ENCODE data around the gene PCNA. TPM values are rescaled to one million over a fixed set of nuclear protein-coding genes. Genes with fewer than 3 reads are reported as not detected.
"Not testable (repeated sequence)": the region's sequence is repeated elsewhere in the genome, so short reads cannot be mapped to it uniquely, and the experiment has no call there.

PCNA gene
- total RNA-seq, 2 donors from 2014 or later, result 25.3 to 25.4 TPM

DNA sequence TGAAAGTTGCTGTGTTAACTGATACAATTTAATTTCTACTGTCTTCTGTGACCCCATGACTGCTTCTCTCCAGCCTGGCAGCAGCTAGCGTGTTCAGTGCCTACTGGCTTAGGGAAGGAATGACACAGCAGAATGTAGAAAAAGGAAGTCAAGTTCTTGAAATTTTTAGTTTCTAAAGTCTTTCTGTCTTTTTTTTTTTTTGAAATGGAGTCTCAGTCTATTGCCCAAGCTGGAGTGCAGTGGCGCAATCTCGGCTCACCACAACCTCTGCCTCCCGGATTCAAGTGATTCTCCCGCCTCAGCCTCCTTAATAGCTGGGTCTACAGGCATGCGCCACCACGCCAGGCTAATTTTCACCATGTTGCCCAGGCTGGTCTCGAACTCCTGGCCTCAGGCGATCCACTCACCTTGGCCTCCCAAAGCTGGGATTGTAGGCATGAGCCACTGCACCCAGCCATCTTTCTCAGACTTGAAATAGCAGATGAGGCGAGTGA lies 39.3 kb downstream of the PCNA start:
- peak; percentile 83 for DNase-seq (ENCODE audit: low spot score)
- no peaks in the 10 kb centered on the region for H3K9me3 ChIP-seq
- no peaks in the 10 kb centered on the region for H3K36me3 ChIP-seq
- peak overlapping the region in 1 of 2 donors; percentile 51 for H3K27ac ChIP-seq
- TF ChIP-seq, protein P1, sequence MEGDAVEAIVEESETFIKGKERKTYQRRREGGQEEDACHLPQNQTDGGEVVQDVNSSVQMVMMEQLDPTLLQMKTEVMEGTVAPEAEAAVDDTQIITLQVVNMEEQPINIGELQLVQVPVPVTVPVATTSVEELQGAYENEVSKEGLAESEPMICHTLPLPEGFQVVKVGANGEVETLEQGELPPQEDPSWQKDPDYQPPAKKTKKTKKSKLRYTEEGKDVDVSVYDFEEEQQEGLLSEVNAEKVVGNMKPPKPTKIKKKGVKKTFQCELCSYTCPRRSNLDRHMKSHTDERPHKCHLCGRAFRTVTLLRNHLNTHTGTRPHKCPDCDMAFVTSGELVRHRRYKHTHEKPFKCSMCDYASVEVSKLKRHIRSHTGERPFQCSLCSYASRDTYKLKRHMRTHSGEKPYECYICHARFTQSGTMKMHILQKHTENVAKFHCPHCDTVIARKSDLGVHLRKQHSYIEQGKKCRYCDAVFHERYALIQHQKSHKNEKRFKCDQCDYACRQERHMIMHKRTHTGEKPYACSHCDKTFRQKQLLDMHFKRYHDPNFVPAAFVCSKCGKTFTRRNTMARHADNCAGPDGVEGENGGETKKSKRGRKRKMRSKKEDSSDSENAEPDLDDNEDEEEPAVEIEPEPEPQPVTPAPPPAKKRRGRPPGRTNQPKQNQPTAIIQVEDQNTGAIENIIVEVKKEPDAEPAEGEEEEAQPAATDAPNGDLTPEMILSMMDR (IDR thresholded peaks at IDR 0.05), result no peak
- H3K4me1 ChIP-seq, result peaks cover 0 to 21% of the 10 kb centered on the region in 2 donors
- no peak overlapping the region for H3K4me3 ChIP-seq
- H3K27me3 ChIP-seq, result no peaks in the 10 kb centered on the region

DNA sequence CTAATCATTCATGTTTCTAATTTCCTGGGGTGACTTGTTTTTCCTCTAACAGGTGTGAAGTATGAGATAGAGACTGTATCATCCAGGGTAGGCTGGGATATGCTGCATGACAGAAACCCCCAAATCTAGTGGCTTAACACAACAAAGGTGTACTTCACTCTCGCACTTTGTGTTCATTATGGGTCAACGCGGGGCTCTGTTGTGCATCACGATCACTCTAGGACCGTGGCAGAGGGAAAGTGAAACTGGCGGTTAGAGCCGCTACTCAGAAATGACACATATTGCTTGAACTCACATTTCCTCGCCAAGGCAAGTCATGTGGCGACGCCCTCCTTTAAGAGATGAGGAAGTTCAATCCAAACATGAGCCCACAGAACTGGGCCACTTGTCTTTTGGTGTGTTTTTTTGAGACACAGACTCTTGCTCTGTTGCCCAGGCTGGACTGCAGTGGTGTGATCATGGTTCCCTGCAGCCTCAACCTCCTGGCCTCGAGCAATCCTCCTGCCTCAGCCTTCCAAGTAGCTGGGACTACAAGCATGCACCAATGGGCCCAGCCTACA lies 41.3 kb downstream of the PCNA start:
- TF ChIP-seq, protein P1 (IDR thresholded peaks at IDR 0.05), result no peak

DNA sequence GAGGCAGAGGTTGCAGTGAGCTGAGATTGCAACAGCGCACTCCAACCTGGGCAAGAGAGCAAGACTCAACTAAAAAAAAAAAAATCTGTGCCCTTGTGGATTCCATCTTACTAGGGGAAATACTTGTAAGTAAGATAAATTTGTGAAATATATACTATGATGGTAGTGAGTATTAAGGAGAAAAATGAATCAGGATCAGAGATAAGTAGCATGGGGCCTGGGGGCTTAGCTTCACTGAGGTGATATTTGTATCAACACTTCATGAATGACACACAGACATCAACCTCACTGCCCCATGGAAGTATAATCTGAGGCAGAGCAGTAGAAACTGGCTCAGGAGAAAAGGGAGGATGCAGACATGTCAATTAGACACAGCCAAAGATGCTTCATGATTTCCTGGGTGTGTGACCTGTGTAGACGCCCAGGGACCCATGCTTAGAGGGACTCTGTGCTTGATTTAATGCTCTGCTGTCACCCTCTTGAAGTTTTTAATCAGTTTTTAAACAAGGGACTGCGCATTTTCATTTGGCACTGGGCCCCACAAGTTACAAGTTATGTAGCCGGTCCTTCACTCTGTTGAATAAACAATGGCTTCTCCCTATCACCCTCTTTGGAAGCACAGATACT lies 41.9 kb downstream of the PCNA start:
- no peaks in the 10 kb centered on the region for H3K27me3 ChIP-seq
- peak overlapping the region; percentile 70 to 74 for H3K27ac ChIP-seq
- H3K36me3 ChIP-seq, result no peaks in the 10 kb centered on the region
- no peak for DNase-seq (ENCODE audit: low spot score)
- peaks cover 0 to 30% of the 10 kb centered on the region in 2 donors for H3K4me1 ChIP-seq
- no peaks in the 10 kb centered on the region for H3K9me3 ChIP-seq
- TF ChIP-seq, protein P1 (IDR thresholded peaks at IDR 0.05), result no peak
- peak overlapping the region; percentile 20 to 35 for H3K4me3 ChIP-seq

More for the DNA sequence above, 41.3 kb downstream of the PCNA start:
- H3K4me1 ChIP-seq, result peaks cover 0 to 24% of the 10 kb centered on the region in 2 donors
- H3K27ac ChIP-seq, result peak overlapping the region; percentile 70 to 74
- no peaks in the 10 kb centered on the region for H3K9me3 ChIP-seq
- peak overlapping the region; percentile 20 to 35 for H3K4me3 ChIP-seq
- no peaks in the 10 kb centered on the region for H3K36me3 ChIP-seq
- H3K27me3 ChIP-seq, result no peaks in the 10 kb centered on the region
- peak; percentile 81 for DNase-seq (ENCODE audit: low spot score)

DNA sequence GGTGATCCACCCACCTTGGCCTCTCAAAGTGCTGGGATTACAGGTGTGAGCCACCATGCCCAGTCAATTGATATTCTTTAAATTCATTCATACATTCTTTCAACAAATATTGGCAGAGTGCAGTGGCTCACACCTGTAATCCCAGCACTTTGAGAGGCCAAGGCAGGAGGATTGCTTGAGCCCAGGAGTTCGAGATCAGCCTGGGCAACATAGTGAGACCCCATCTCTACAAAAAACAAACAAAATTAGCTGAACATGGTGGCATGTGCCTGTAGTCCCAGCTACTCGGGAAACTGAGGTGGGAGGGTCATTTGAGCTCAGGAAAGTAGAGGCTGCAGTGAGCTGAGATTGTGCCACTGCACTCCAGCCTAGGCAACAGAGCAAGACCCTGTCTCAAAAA lies 42.8 kb downstream of the PCNA start:
- H3K36me3 ChIP-seq; H3K4me3 ChIP-seq; H3K27ac ChIP-seq; H3K9me3 ChIP-seq; H3K27me3 ChIP-seq; DNase-seq (ENCODE audit: low spot score): not testable (repeated sequence)
- H3K4me1 ChIP-seq, result peaks cover 0 to 32% of the 10 kb centered on the region in 2 donors

DNA sequence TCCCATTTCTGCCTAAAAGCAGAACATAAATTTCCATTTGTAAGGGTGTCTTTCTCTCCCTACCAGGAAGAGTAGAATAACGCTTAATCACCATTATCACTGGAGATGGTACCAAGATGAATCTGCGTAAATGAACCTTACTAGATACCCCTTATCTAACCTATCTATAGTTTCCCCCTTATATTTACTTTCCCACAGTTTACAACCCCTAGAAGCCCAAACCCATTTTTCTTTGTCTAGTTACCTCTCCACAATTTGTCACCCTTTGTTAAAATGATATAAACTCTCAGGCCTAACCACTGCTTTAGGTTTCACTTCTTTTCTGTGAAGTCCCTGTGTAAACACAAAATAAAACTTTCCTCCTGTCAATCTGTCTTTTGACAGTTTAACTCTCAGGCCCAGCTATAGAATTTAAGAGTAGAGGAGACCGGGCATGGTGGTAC lies 45.5 kb downstream of the PCNA start:
- H3K36me3 ChIP-seq, result no peaks in the 10 kb centered on the region
- H3K9me3 ChIP-seq, result no peaks in the 10 kb centered on the region
- peak overlapping the region in 1 of 2 donors; percentile 62 for H3K27ac ChIP-seq
- DNase-seq (ENCODE audit: low spot score), result no peak
- peaks cover 0 to 23% of the 10 kb centered on the region in 2 donors for H3K4me1 ChIP-seq
- TF ChIP-seq, protein P1 (IDR thresholded peaks at IDR 0.05), result no peak
- H3K27me3 ChIP-seq, result no peaks in the 10 kb centered on the region
- no peak overlapping the region for H3K4me3 ChIP-seq

DNA sequence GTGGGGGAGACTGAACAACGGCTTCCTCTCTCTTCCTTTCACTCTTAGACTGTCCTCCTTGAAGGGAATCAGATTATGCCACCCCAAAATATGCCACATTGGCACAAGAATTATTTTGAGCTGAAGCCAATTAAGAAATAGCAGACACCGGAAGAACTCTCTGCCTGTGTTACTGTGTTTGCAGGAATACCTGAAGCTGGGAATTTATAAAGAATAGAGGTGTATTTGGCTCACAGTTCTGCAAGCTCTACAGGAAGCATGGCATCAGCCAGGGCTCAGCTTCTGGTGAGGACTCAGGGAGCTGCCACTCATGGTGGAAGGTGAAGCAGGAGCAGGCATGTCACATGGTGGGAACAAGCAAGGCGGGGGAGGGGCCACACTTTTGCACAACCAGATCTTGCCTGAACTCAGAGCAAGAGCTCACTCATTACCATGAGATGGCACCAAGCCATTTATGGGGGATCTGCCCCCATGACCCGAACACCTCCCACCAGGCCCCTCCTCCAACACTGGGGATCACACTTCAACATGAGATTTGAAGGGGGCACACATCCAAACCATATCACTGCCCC lies 46.0 kb downstream of the PCNA start:
- H3K9me3 ChIP-seq, result no peaks in the 10 kb centered on the region
- H3K4me3 ChIP-seq, result no peak overlapping the region
- H3K27me3 ChIP-seq, result no peaks in the 10 kb centered on the region
- TF ChIP-seq, protein P1 (IDR thresholded peaks at IDR 0.05), result no peak
- H3K36me3 ChIP-seq, result no peaks in the 10 kb centered on the region
- peak overlapping the region; percentile 43 to 62 for H3K27ac ChIP-seq
- no peak for DNase-seq (ENCODE audit: low spot score)
- peaks cover 0 to 19% of the 10 kb centered on the region in 2 donors for H3K4me1 ChIP-seq

Measured in right atrium auricular region (tissue), 2 donors.